HG03575 (cell line): ENCODE data around the gene FAM110D.

Experiments
- ATAC-seq: cut with Tn5 transposase; IDR thresholded peaks from one replicate; pipeline ENCODE4 v1.9.1; 2021; ENCODE audit not compliant: unreplicated experiment, insufficient number of reproducible peaks, low FRiP score; ENCODE audit errors: extremely low read depth

FAM110D gene

DNA sequence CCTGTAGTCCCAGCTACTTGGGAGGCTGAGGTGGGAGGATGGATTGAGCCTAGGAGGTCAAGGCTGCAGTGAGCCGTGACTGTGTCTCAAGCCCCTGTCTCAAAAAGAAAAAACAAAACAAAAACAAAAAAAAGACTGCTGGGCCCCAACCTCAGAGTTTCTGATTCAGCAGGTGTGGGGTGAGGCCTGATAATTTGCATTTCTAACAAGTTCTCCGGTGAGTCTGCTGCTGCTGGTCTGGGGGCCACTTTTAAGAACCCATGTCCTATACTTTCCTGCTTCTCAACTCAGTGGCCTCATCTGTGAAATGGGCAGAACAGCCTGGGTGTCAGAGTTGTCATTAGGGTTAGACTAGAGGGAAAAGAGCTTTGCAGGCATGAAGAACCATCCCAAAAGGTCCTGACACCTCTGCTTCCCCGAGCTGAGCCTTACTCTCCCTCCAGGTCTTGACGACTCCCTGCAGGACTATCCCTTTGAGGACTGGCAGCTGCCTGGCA is 21.2 kb downstream of the FAM110D start:
- ATAC-seq = no peak

DNA sequence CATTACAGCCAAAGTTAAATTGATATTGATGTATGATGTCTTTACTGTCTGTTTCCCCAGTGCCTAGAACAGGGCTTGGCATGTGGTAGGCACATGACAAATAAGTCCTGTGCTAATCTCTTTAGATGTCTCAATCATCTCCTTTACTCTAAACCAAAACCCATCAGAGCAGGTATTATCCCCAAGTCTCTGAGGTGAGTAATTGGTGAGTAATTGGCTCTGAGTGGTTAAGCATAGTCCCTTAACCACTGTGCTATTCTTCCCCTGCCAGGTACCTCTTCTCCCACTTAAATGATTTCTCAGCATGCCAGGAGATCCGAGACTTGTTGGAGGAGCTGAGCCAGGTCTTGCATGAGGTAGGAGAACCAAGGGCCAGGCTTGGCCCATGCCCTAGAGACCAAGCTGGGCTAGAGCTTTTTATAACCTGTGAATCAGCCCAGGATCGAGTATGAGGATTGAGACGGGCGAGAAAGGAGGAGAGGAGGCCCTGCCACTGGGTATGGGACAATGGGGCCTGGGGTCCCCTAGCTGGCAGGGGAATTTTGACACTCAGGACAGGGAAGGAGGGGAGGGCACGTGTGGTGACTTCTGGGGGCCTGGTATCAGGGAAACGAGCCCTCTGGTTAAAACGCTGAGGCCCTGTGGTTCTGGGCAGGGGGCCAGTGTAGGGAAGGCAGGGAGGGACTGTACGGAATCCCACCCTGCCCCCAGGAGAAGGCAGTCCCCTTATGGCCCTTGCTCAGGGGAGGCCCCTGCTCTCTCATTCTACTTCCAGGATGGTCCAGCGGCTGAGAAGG is 22.9 kb downstream of the FAM110D start:
- no peak for ATAC-seq

DNA sequence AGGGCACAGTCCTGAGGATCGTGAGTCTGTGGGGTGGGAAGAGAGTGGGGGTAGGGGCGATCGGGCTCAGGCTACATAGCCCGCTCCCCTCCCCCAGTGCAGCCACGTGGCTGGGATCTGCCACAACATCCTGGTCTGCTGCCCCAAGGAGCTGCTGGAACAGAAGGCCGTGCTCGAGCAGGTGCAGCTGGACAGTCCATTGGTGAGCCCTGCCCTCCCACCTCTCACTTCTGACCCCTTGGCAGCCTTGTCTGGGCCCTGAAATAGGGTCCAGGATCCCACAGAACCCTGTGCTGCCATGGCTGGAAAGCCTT is 23.5 kb downstream of the FAM110D start:
- no peak for ATAC-seq

DNA sequence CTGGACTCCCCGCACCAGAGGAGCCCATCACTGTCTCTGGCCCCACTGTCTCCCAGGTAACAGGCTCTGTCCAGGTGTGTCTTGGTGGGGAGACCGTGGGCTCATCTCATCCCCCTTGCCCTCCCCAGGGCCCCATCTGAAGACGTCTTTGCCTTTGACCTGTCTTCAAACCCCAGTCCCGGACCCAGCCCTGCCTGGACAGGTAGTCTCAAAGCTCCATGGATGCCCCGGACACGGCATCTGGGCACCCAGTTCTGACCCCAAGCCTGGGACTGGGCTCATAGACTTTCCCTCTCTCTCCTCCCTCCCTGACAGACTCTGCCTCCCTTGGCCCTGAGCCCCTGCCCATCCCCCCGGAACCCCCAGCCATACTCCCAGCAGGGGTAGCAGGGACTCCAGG is 25.2 kb downstream of the FAM110D start:
- no peak for ATAC-seq

DNA sequence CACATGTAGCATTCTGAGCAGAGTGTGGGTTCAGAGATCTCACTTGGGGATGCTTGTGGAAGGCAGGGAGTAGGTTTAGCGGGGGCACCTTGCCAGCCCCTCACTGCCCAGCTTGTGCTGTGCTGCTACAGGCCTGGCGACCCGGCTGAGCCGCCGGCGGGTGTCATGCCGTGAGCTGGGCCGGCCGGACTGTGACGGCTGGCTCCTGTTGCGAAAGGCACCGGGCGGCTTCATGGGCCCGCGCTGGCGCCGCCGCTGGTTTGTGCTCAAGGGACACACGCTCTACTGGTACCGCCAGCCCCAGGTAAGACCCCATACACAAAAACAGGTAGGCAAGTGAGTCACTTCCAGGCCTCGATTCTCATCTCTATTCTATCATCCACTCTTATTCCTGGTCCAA is 26.0 kb downstream of the FAM110D start:
- no peak for ATAC-seq

DNA sequence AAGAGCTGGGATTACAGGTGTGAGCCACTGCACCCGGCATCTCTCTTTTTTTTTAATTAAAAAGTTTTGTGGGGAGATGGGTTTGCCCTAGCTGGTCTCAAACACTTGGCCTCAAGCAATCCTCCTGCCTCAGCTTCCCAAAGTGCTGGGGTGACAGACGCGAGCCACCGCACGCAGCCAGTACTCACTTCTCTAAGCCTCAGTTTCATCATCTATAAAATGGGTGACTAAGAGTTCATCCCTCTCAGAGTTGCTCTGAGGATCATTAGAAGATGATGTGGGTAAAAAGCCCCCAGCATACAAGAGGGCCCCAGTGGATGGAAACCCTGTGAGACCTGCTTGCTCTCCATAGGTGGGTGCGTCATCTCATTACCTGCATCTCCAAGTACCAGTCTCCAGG is 29.0 kb downstream of the FAM110D start:
- ATAC-seq = no peak

DNA sequence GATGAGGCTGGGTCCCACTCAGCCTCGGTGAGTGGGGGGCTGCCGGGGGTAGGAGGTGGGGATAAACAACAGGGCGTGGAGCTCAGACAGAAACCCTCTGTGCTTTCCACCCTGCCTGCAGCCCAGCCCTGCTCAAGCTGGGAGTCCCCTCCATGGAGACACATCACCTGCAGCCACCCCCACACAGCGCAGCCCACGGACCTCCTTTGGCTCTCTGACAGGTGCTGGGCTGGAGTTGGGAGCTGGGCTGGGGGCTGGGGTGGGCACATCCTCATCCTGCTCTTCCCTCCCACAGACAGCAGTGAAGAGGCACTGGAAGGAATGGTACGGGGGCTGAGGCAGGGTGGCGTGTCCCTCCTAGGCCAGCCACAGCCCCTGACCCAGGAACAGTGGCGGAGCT is 29.6 kb downstream of the FAM110D start:
- no peak for ATAC-seq

DNA sequence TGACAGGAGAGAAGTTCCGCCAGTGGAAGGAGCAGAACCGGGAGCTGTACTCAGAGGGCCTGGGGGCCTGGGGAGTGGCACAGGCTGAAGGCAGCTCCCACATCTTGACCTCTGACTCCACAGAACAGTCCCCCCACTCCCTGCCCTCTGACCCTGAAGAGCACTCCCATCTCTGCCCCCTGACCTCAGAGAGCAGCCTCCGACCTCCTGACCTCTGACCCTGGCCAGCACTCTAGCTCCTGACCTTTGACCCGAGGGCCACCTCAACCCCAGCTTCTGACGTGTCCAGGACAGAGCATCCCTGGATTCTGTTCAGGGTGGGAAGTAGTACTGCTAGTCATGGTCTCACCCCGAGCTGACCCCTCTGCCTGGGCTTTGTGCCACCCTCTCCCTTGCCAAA is 30.5 kb downstream of the FAM110D start:
- no peak for ATAC-seq

DNA sequence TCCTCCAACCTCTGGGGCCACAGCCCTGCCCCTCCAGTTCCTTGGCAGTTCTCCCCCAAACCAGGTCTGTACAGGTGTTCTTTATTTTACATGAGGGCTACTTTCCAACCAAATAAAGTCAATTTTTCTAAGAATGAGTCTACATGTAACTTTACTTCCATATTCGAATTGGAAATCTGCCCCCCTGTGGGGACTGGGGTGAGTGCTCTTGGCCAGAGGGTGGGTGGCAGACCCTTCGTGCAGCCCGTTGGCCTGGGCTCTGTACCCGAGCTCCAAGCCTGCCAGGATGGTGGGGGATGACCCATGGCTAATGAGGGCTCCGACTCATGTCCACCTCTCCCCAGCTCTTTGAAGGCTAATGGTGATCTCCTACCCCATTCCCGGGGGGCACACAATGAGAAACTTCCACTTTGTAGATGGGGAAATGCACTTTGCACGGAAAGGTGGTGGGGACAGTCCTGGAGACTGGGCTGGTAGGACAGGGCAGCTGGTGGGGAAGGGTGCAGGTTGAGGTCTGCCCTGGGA is 30.9 kb downstream of the FAM110D start:
- no peak for ATAC-seq

DNA sequence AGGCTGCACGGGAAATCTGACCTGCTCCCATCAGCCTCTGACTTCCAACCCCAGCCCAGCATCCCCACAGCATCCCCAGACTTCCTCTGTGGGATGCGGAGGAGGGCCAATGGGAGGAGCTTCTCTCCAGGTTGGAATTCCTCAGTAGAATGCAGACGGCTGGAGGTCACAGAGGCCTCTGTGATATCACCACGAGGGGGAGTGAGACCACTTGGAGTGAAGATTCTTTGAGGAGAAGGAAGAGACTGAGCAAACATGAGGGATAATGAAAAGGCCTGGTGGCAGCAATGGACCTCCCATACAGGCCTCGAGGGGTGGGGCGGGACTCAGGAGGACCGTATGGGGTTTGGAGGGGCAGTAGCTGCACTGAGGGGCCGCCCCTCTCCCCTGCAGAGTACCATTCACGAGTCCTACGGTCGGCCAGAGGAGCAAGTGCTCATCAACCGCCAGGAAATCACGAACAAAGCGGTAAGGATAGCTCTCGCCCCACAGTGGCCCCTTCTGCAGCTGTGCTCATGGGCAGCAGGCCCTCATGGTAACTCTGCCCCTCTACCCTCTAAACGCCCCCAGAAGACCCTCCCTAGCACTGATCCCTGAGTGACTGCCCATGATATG is 31.6 kb downstream of the FAM110D start, which contains the start of gene CATSPER4:
TSS of gene CATSPER4 (plus strand) at position 230 of the 615 bp plus-strand sequence. CDS start at position 256, 26 bp downstream.
- ATAC-seq = no peak

DNA sequence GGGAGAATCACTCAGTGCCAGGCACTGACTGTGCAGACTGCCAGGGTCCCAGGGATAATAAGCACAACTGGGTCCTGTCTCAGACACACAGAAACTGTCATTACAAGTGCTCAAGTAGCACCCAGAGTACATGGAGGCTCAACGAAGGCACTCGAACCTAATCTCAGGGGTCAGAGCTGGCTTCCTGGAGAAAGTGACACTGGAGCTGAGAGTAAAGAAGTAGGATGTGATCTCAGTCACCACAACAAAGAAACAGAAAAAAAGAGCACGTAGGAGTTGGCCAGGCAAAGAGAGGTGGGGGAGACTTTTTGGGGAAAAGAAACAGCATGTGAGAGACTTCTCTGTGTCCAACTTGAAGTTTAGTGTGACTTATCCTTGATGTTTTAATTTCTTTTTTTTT is 32.9 kb downstream of the FAM110D start:
- ATAC-seq = no peak

DNA sequence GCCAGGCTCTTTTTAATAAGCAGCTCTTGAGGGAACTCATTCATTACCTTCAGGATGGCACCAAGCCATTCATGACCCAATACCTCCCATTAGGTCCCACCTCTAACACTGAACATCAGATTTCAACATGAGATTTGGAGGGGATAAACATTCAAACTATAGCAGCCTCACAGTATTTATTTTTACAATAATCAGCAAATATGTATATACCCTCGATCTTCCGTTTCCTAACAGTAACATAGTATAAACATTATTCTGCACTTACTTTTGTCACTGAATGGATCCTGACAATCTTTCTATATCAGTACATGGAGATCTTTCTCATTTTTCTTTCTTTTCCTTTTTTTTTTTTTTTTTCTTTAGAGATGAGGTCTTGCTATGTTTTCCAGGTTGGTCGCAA is 36.9 kb downstream of the FAM110D start:
- ATAC-seq = no peak

DNA sequence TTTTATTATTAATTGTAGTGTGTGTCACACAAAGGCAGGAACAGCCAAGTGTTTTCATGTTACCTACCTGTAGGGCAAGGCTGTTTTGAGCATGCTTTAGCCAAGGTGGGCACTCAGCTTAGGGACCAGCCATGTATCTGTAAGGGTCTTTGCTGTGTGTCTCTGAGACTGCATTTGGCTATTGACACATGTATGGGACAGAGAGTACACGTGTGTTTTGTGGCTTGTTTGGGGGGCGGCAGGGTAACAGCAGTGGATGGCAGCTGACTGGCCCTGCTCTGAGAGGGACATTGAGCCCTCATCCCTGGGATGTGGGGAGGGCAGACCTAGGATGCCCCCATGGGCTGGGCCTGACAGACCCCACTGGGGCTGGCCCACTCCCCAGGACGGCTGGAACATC is 38.4 kb downstream of the FAM110D start:
- no peak for ATAC-seq

DNA sequence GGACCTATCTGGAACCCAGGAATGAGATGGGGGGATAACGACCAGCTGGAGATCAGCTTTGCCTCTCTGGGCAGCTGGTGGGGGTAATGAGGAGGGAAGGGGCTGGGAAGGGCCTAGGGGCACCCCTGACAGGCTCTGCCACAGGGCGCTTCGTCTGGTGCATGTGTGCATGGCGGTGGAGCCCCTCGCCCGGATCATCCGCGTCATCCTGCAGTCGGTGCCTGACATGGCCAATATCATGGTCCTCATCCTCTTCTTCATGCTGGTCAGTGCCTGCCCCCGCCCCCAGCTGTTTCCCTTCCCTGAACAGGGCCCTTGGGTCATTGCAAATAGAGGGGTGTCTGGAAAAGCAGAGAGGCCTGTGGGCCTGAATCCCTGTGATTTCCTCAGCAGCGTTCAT is 38.9 kb downstream of the FAM110D start:
- no peak for ATAC-seq

DNA sequence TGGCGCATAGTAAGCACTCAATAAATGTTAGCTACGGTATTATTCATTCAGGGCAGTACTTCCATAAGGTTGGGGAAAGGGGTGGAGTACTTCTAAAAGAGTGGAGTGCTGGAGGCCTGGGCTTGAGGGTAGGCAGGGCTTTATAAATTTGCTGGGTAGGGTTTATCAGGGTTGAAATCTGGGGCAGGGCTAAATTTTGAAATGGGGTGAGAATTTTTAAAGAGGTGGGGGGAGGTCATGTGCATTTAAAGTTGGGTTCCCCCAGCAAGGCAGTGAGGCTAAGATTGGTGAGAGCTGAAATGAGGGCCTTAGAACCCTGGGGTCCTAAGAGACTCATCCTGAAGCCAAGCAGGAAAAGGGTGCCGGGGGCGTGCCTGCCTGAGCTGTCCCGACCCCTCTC is 41.5 kb downstream of the FAM110D start:
- no peak for ATAC-seq

DNA sequence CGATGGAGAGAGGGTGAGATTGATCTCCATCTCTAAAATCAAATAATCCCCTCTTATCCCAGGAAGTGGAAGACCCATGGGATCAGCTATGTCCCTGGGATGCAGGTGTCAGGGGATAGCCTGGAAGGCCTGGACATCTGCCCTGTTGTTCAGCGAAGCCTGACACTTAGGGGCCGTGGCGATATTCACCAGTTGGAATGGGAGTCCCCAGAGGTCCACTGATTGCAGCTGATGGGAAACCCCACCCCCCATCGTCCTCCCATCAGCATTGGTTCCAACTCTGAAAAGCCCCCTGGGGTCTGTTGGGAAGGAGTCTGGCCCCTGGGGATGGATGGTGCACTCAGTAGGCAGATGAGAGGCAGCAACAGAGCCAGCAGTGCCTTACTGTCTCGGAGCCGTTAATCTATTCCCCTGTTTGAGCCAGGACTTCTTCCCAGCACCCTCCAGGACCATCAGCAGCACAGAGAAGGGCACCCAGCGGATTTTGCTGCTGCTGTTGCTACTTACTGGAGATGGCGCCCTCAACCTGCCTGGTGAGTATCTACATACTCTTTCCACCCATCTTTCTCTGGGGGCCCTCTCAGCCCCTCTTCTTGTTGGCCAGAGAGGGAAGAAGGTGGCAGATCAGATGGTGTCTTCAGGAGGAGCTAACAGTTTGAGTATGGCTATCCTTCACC is 44.9 kb downstream of the FAM110D start:
- ATAC-seq = no peak

DNA sequence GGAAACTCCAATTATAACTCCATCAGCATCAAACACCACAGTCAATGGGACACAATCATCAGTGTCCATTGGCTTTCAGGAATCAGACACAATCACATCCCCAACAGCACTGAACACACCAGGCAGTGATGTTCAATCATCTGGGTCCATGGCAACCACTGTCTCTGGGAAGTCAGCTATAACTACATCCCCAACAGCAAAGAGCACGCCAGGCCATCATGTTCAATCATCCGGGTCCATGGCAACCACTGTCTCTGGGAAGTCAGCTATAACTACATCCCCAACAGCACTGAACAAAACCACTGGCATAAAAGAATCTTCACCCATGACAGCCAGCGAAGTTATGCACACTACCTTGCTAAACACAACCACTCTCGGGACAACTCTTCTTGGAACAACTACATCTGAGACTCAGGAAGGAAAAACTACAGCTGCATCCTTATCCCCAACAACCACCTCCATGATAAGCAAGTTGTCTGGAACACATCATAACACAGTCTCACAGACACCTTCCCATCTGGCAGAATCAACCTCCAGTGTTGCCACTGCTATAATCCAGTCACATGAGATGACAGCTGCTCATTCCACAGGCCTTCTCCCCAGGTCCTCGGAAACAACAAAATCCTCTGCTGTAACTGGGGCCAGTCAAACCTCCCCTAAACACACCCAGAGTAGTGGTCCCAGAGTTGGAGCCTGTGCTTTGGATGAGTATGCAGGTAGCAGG is 51.4 kb downstream of the FAM110D start:
- no peak for ATAC-seq

DNA sequence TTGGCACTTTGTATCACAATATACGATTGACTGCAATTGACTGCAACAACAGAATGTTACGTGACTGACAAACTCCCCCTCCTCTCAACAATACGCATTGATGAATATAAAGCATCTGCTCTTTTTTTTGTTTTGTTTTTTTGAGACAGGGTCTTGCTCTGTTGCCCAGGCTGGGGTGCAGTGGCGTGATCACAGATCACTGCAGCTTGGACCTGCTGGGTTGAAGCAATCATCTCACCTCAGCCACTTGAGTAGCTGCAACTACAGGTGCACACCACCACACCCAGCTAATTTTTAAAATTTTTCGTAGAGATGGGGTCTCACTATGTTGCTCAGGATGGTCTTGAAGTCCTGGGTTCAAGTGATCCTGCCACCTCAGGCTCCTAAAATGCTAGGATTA is 53.8 kb downstream of the FAM110D start:
- ATAC-seq = no peak

DNA sequence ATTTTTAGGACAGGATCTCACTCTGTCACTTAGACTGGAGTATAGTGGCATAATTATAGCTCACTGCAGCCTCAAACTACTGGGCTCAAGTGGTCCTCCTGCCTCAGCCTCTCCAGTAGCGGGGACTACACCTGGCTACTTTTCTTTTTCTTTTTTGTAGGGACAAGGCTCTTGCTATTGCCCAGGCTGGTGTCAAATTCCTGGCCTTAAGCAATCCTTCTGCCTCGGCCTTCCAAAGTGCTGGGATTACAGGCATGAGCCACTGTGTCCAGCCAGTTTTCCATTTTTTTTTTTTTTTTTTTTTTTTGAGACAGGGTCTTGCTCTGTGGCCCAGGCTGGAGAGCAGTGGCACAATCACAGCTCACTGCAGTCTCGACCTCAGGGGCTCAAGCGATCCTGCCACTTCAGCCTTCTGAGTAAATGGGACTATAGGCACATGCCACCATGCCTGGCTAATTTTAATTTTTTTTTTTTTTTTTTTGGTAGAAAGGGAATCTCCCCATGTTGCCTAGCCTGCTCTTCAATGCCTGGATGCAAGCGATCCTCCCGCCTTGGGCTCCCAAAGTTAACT is 54.5 kb downstream of the FAM110D start:
- ATAC-seq = no peak
